HG03565 (cell line): ENCODE measurements around the gene USP34.

ENCODE experiments used
- ATAC-seq: cut with Tn5 transposase; IDR thresholded peaks from one replicate; pipeline ENCODE4 v1.9.1; 2021; ENCODE audit warnings: mild to moderate bottlenecking, moderate library complexity; ENCODE audit not compliant: unreplicated experiment

USP34 gene

DNA sequence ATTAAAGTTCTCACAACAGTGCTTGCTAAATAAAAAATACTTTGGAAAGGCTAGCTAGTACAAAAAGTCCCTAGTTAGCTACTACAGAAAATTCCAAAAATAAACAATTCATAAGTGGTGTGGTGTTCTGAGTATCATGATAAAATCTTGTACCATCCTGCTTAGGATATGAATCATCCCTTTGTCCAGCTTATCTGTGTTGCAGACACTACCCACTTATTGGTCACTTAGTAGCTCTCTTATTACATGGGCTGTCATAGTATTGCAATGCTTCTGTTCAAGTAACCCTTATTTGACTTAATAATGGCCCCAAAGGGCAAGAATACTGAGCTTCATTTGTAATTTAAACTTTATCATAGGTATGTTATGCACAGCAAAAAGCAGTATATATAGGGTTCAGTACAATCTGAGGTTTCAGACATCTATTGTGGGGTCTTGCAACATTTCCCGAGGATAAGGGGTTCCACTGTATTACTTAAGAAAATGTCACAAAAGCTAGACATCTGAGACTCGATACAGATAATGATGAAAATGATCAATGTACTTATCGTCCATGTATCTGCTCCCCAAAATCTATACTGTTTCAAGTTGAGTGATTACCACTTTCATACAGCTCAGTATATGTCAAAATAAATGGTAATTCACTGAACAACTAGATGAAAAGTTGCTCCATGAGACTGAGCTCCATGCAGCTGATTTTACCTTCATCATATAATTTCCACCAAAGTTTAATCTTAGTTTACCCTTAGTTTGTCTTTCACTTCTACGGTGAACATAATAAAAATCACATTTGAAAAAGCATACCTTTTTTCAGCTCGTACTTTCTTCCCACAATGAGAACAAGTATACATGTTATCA, 215.1 kb downstream of the USP34 start:
- ATAC-seq = no peak

DNA sequence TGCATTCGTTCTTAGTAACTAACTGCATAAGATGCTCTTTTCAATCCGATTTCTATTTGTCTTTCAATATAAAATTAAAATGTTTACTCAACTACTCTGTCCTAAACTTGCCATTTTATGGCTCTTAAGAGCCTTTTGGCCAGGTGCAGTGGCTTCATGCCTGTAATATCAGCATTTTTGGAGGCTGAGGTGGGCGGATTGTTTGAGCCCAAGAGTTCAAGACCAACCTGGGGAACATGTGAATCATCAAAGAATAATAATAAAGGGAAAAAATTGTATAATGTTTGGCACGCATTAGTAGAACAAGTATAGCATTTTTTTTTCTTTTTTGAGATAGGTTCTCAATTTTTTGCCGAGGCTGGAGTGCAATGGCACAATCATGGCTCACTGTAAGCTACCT, 216.4 kb downstream of the USP34 start:
- ATAC-seq = no peak

DNA sequence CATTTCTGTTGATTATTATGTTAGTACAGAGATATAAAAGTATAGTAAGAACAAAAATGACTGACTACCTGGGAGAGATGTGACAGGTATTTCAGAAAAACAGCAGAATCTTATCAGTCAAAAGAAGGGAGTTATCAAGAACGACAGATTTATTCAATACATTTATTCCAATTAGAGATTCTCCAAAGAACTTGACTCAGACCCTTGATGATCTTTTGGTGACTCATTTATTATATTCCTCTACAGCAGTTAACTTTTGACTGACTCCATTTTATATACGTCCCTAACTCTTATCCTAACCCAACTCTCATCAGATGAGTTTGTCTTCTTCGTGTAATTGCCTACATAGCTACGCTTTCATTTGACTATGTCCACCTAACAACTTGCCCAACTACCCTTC, 217.8 kb downstream of the USP34 start:
- ATAC-seq = no peak

DNA sequence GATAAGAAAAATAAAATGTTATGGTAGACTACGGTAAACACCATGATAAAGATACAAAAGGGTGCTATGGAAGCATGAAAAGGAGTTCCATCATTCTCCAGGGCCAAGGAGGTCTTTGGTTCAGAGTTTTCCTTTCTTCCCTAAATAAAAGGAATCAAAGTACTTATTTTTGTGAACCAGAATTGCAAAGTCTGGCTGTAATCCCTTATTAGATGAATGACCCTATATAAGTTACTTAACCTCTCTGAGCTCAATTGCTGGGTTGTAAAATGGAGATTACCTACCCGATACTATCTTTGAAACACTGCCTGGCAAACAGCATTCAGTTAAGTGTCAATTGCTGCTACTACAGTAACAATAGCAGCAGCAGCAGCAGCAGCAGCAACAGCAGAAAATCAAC, 218.9 kb downstream of the USP34 start:
- ATAC-seq = no peak

DNA sequence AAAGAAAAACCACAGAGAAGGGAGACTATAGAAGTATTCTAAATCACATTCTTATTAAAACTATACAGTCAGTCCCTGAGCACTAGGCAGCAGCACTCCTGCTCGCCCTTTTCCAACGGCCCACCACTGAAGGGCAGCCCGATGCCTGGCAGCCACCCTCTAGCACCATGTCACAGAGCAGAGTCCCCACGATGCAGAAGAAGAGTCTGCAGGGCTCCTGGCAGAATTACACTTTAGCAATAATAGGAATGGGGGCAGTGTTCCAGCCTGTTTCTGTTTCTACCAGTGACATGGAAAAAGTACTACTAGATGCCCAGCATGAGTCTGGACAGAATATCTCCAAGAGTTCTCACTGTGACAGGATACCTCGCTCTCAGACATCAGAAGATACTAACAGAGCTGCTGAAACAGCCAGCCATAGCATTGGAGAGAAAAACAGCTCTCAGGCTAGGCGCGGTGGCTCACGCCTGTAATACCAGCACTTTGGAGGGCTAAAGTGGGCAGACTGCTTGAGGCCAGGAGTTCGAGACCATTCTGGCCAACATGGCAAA, 221.3 kb downstream of the USP34 start:
- no peak for ATAC-seq

DNA sequence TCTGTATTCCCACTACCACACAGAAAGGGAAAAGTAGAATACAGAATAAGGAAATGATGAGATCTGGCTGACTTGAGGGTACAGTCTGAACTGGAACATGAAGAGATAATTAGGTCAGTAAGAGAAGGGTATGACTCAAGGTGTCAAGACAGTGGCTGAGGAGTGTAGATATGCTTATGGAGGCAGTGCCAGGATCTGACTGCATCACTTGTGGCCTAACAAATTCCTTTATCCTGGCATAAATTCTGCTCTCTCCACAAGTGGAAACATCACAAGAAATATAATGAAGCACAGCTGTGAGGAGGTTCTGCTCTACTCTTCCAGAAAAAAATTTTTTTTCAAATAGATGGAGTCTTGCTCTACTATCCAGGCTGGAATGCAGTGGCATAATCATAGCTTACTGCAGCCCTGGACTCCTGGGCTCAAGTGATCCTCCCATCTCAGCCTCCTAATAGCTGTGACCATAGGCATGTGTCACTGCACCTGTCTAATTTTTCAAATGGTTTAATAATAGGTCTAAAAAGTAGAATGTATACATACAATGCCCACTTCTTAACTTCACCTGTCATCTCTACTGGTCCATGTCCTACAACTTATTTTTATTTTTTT, 223.6 kb downstream of the USP34 start:
- ATAC-seq = no peak

DNA sequence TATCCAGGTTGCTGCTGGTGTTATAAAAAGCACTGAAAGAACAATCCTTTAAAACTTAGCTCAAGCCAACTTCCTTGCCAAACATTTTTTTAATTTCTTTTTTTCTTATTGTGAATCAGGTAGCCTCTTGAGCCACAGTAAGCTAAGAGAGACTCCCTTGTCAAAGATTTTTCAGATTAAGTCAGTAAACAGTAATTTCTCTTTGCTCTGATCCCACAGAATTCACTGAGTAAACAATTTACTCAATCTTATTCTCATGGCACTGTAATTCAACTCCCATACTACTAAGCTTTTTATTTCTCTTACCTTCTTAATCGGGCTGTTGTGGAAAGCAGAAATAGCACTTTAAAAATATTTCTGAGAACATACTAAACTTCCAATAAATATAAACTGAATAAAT, 226.2 kb downstream of the USP34 start:
- no peak for ATAC-seq

DNA sequence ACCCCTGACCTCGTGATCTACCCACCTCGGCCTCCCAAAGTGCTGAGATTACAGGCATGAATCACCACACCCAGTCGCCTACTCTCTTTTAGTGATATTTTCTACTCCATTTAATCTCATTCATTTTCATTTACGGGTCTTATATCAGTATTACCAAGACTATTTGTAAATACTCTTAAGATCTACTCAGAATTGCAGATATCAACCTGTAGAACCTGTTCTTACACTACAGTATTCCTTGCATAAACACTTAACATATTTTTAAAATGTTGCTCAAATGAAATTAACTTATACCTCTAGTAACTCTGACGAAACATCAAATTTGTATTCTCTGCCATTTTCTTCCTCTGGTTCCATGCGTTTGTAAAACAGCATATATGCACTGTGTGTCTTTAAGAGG, 229.6 kb downstream of the USP34 start:
- ATAC-seq = no peak

DNA sequence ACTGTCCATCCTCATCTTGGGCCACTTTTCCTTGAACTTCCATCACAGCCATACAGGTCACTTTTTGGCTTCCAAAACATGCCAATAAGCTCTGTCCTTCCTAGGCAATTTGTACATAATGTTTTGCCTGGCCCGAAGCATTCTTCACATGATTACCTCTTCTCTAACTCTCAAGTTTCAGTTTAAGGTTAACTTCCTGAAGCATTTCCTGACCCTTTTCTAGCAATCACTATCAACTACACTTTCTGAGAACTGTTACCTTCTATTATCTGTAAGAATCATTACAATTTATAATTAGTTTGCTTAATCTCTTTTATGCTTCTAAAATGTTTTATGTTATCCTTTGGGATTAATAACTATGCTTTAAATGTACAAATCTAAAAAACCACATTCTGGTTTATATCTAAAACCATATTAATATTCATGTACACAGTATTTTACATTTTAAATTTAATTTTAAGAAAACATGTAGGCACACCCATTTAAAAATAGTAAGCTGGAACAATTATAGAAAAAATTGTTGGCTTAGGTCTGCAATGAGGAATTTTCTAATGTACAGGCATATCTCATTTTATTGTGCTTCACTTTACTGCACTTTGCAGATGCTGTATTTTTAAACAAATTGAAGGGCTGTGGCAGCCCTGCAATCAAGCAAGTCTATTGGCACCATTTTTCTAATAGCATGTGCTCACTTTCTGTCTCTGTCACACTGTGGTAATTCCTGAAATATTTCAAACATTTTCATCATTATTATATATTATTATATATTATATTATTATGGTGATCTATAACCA, 232.5 kb downstream of the USP34 start:
- ATAC-seq = no peak

DNA sequence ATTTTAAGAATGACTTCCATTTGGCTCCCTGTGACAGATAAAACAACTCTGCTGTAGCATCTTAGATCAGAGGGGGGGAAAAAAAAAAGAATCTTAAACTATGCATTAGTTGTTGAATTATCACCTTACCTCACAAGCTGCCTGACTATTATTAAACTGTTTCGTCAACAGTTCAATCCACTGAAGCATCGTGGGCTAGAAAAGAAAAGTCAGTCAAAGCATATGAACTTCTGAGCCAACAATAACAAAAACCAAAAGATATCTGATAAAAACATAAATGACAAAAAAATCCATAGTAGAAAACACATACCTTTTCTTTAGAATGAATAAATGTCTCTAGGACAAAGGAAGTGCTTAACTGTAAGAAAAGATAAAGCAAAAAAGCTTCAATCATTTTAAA, 235.2 kb downstream of the USP34 start:
- no peak for ATAC-seq

DNA sequence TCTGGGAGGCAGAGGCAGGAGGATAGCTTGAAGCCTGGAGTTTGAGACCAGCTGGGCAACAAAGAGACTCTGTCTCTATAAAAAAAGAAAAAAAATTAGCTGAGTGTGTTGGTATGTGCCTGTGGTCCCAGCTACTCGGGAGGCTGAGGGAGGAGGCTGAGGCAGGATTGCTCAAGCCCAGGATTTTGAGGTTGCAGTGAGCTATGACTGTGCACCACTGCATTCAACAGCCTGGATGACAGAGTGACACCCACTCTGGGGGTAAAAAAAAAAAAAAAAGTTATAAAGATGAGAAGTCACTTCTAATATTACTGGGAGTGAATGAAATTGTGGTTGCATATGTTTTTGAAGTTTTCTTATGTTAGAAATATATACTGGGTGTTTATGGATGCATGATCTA, 237.3 kb downstream of the USP34 start:
- no peak for ATAC-seq

DNA sequence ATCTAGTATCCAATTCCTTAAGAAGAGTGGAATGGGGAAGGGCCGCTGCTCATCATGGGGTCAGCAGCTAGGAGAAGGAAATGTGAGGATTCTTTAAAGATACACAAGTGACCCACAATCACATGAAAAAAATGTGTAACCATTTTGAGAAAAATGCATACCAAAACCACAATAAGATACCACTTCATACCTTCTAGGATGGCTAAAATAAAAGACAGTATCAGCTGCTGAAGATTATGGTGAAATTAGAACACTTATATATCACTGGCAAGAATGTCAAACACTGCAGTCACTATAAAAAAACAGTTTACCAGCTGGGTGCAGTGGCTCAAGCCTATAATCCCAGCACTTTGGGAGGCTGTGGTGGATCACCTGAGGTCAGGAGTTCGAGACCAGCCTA, 241.0 kb downstream of the USP34 start:
- no peak for ATAC-seq

DNA sequence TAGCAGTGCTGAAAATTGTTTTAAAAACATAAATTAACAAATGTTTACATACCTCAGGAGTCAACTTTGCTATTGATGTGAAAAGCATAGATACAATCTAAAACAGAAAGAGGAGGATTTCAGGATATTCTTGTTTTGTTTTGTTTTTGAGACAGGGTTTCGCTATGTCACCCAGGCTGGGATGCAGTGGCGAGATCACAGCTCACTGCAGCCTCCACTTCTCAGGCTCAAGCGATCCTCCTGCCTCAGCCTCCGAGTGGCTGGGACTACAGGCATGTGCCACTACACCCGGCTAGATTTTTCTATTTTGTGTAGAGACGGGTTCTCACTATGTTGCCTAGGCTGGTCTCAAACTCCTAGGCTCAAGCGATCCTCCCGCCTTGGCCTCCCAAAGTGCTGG, 248.3 kb downstream of the USP34 start:
- ATAC-seq = no peak

DNA sequence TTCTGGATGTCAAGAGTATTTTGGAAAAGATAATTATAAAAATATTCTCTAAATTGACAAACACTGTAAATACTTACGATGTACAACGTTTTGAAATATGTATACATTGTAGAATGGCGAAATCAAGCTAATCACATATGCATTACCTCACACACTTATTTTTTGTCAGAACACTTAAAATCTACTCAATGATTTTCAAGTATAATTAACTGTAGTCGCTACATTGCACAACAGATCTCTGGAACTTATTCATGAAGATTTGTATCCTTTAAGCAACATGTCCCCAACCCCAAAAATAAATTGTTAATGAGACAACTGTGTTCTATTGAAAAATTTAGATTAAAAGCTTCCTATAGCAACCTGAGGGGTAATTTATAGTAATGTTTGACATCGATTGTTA, 249.1 kb downstream of the USP34 start:
- ATAC-seq = no peak

DNA sequence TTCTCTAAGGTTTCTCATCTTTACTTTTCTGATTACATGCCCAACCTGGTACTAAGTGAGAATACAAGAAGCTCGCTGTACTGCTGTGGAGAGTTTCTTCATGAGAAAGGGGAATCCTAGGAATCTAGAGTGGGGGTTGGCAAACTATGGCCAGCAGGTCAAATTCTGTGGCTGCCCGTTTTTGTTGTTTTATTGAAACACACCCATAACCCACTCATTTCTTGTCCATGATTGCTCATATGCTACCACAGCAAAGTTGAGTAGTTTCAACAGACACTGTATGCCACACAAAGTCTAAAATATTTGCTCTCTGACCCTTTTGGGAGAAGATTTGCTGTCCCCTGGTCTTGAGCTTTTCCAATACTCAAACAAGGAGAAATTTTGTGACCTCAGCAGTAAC, 250.1 kb downstream of the USP34 start:
- ATAC-seq = no peak

DNA sequence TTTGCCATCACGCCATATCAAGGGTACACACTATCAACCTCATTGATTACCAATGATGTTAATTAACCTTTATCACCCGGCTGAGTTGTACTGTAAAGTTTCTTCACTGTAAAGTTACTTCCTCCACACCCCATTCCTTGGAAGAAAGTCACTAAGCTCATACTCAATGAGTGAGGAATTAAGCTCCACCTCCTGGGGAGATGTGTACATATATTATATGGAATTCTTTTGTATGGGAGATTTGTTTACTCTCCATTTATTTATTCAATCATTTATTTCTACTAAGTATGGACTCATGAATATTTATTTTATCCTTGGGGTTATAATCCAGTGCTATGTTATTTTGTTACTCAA, 252.1 kb downstream of the USP34 start:
- ATAC-seq = no peak

DNA sequence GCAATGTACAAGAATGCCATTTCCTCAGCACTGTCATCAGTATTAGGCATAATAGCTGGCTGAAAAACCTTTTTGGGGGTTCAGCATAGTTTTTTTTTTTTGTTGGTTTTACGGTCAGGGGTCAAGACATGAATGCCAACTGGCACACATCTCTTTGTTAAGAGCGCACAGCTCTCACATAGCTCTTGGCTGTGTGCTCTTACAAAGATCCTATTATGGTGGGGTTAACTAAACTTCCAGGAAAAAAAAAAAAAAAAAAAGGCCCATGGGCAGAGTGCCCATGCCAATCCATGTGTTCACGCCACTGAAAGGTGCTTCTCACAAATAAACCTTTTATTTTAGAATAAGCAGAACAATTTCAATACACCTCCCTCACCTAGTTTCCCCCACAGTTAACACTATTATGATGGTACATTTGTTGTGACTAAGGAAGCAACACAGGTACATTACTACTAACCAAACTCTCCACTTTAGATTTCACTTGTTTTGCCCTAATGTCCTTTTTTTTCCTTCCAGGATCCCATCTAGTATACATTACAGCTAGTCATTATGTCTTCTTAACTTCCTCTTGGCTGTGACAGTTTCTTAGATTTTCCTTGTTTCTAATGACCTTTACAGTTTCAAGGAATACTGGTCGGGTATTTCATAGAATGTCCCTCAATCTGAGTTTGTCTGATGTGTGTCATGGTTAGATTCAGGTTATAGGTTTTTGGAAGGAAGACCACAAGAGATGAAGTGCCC, 252.6 kb downstream of the USP34 start:
- no peak for ATAC-seq

DNA sequence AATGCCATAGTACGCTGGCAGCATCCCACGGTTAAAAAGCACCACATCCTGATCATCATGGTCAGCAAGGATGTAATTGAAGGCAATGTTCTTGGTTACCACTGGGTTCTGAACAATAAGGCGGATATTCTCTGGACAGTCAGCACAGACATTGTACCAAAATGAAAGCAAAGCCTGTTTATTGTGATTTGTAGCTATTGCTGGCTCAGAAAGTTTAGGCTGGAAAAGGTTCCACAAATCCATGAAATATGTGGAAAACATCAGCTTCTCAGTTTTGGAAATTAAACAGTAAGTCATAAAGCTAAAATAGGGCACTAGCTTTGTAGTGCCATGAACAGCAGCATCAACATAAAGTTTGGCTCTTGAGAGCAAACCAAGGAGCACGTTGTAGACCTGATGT, 256.7 kb downstream of the USP34 start:
- ATAC-seq = no peak

DNA sequence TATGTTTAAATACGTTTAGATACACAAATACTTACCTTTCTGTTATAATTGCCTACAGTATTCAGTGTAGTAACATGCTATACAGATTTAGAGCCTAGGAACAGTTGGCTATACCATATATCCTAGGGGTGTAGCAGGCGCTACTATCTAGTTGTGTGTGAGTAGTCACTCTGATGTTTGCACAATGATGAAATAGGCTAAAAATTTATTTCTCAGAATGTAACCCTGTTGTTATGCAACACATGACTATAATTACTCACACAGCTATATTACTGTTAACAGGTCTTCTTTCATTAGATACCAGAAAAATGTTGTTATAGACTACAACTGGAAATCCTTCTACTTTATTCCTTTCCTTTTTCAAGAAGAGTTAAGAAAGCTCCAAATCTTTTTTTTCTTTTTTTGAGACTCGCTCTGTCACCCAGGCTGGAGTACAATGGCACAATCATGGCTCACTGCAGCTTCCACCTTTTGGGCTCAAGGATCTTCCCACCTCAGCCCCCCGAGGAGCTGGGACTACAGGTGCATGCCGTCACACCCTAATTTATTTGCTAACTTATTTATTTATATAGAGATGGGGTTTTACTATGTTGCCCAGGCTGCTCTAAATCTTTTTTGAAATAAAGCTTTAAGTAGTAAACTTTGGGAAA, 260.4 kb downstream of the USP34 start:
- no peak for ATAC-seq

DNA sequence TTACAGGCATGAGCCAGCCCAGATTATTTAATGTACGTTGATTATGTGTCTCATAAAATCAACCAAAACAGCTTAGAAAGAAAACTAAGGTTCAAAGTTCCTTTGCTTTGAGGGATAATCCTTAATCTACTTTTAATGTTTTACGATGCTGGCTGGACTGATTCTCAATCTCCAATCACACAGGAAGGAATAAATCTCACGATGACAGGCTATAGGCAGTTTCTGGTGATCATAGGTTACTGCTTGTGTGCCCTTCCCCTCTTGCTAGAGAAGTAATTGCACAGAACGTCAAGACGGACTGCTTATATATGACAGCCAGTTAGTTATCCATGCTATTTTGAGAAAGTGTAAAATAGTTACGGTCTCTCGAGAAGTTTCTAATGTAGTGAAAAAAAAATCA, 265.8 kb downstream of the USP34 start:
- ATAC-seq = no peak

DNA sequence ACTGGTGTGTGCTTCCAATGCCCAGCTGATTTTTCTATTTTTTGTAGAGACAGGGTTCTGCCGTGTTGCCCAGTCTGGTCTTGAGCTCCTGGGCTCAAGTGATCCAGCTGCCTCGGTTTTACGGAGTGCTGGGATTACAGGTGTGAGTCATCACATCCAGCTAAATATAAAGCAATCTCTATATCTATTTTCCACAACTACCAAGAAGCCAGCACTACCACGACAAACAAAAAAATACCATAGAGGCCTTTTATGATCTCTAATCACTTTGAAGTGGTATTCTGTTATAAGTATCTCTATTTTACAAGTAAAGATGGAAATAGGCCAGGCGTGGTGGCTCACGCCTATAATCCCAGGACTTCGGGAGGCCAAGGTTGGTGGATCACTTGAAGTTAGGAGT, 274.2 kb downstream of the USP34 start:
- ATAC-seq = no peak
